ENCODE results near the gene MAP7D2.

DNA sequence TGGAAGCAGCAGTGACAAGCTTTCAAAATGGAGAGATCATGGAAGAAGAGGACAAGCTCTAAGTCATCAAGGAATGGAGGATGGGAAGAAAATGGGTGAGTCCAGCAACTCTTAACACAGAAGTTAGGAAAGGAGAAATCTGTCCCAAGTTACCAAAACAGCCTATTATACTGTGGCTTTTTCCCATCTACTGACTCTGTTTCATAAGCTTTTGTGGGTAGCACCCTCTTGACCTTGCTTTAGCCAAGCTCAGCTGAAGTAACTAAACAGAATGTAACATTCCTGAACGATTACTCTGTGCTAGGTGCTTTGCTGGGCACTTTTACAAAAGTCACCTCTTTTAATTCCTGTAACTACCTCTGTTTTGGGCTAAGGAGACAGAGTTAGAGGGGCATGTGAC lies 54.9 kb downstream of the MAP7D2 start:
- TF ChIP-seq, protein P1, sequence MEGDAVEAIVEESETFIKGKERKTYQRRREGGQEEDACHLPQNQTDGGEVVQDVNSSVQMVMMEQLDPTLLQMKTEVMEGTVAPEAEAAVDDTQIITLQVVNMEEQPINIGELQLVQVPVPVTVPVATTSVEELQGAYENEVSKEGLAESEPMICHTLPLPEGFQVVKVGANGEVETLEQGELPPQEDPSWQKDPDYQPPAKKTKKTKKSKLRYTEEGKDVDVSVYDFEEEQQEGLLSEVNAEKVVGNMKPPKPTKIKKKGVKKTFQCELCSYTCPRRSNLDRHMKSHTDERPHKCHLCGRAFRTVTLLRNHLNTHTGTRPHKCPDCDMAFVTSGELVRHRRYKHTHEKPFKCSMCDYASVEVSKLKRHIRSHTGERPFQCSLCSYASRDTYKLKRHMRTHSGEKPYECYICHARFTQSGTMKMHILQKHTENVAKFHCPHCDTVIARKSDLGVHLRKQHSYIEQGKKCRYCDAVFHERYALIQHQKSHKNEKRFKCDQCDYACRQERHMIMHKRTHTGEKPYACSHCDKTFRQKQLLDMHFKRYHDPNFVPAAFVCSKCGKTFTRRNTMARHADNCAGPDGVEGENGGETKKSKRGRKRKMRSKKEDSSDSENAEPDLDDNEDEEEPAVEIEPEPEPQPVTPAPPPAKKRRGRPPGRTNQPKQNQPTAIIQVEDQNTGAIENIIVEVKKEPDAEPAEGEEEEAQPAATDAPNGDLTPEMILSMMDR (IDR thresholded peaks at IDR 0.05) = no peak
- no peak for TF ChIP-seq EP300 (IDR thresholded peaks at IDR 0.05)
- no peak for TF ChIP-seq POLR2AphosphoS5 (IDR thresholded peaks at IDR 0.05)

Data from esophagus muscularis mucosa (tissue), 4 donors.